GM18873 (cell line): ENCODE data around the gene TWIST2.

ENCODE experiments used
- ATAC-seq: cut with Tn5 transposase; IDR thresholded peaks from one replicate; pipeline ENCODE4 v1.9.1; 2021; ENCODE audit warnings: mild to moderate bottlenecking, moderate library complexity, moderate number of reproducible peaks; ENCODE audit not compliant: unreplicated experiment, low FRiP score

TWIST2 gene

GRCh38 chr2:238835726-238836301 is 12.1 kb upstream of the TWIST2 start:
- no peak for ATAC-seq

DNA sequence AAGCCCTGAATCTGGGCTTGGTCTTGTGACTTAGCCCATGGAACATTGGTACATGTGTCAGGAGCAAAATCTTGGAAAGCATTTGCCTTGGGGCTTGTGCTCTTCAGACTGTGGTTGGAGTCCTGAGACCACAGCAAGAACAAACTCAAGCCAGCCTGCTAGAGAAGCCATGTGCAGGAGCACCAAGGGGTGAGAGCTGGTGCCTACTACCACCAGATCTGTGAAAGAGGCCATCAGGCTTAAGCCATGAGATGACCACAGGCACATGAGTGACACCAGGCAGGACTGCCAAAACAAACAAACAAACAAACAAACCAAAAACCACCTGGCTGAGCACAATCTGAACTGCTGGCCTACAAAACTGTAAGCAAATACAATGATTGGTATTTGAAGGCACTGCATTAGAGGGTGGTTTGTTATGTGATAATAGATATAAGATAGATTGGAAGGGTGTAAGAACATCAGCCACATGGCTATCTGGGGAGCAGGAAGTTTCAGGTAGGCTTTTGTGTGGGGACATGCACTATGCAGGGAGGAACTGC is 9.0 kb upstream of the TWIST2 start:
- ATAC-seq = no peak

GRCh38 chr2:238839428-238839827 is 8.5 kb upstream of the TWIST2 start:
- no peak for ATAC-seq

GRCh38 chr2:238841542-238842164 is 6.2 kb upstream of the TWIST2 start:
- ATAC-seq = no peak

GRCh38 chr2:238843476-238843875 is 4.4 kb upstream of the TWIST2 start:
- no peak for ATAC-seq

DNA sequence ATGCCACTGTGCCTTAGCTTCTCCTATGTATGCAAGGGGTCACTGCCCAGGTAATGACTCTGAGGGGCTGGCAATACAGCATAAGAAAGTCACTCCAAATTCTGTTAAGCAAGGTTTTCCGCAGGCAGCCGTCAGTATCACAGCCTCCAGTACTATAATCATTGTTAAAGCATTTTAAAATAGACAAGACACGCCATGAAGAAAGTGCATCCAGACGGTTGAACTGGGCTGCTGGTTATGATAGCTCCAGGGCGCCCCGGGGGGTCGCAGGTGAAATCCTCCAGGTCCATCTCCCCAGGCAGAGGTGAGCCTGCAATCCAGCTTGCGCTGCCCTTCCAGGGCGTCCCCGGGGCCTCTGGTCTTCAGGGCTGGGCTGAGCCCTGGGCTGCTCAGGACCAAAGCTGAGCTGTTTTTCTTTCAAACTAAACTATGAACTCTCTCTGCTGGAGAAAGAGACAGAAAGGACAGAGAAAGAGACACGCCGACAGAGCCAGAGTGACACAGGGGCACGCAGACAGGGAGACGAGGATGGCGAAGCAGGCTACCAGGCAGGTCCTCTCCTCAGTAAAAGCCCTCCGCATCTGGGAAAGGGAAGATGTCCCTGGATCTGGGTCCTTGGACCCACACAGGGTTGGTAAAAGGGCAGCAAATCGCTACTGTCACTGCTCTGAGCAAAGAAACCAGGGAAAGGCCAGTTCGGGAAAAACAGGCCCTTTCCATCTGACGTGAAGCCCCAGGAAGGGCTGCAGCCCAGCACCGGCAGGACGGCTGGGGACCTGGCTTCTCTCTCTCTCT is 2.1 kb upstream of the TWIST2 start:
- no peak for ATAC-seq

GRCh38 chr2:238846378-238846627 is 1.6 kb upstream of the TWIST2 start:
- no peak for ATAC-seq

DNA sequence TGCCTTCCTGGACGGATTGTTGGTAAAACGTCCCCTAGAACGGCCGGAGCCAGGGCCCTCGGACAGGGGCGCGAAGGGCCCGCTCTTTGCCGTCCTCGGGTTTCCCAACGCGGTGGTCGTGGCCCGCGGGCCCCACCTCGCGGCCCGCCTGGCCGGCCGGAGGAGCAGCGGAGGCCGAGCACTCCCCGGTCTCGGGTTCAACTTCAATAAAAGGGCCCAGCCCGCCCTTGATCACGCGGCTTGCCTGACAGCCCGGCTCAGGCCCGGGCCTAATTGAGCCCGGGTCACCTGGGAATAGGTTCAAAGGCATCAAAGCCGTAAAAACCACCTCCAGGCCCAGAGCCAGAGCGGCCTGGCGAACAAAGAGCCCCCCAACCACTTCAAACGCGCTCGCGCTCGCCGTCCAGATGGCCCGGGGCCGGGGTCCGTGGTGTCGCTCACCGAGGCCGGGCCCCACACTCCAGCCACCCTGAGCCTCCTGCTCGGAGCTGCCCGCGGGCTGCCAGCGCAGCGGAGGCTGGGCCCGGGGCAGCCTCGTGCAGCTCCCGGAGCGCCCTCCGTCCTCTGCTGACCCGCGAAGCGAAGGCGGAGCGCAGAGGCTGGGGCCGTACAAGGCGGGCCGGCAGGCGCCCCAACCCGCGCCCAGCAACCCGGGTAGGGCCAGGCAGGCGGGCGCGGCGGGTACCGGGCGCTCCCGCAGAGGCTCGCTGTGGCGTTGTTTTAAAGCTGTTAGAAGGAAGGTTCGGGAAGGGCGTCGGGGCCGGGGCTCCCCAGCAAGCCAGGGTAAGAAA is 1.1 kb upstream of the TWIST2 start:
- no peak for ATAC-seq

DNA sequence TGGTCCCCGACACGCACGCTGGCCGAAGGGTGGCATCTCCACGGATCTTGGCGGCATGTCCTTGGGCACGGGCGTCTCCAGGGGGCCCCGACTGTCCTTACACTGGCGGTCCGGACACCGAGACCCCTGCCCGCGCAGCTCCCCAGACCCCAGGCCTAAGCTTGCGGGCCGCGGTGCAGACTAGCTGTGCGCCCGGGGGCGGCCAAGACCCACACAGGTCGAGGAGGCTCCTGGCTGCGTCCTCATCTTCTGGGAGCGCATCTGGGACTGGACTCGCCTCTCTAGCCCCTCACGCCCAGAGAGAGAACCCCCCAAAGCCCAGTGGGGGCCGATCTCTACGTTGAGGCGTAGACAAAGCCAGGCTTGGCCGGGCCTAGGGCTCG is 475 bp upstream of the TWIST2 start:
- no peak for ATAC-seq

DNA sequence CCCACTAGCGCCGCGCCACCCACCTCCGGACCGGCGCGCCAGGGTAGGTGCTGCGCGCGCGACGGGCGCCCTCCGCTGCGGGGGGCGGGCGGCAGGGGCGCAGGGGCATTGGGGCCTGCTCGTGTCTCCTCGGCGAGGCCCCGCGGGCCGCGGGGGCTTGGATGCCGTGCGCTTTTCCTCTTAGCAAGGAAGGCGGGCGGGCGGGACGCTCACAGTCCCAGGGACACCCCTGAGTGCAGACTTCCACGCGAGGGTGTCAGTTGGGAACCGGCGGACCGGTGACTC is 748 bp downstream of the TWIST2 start:
- no peak for ATAC-seq

GRCh38 chr2:238848976-238849853 is 1.3 kb downstream of the TWIST2 start:
- no peak for ATAC-seq

DNA sequence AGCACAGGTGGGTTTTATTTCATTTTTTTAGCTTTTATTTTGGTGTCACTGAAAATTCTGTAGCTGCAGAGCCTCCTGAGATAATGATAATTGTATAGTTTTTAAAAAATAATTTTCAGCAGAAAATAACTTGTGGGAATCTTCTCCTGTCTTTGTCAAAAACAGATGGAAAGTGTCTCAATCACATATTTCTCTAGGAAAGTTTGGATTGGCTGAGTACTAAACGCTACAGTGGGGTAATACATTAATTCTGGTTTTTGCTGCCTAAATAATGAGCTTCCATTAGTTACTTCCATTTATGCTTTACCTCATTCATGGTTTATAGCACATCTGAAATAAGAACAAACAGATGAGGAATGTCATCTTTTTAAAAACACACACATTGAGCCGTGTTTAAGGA is 2.2 kb downstream of the TWIST2 start:
- no peak for ATAC-seq

DNA sequence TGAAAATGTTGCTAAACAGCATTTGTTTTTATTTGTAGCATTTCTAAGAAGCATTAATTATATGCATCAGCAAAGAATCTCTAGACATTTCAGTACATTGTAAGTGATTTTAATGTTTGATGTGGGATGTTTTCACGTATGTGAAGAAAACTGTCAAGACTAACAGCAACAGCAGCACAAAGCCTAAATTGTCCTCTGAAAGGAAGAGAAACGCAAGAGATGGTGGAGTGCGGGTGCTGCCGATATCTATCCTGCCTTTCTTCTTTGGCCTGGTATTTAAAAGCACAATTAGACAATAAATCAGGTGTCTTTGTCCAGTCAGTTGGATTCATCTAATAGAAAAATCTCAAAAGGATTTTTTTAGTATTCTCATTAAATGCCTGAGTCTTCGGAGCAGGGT is 3.1 kb downstream of the TWIST2 start:
- no peak for ATAC-seq

GRCh38 chr2:238851761-238852160 is 3.9 kb downstream of the TWIST2 start:
- ATAC-seq = no peak

DNA sequence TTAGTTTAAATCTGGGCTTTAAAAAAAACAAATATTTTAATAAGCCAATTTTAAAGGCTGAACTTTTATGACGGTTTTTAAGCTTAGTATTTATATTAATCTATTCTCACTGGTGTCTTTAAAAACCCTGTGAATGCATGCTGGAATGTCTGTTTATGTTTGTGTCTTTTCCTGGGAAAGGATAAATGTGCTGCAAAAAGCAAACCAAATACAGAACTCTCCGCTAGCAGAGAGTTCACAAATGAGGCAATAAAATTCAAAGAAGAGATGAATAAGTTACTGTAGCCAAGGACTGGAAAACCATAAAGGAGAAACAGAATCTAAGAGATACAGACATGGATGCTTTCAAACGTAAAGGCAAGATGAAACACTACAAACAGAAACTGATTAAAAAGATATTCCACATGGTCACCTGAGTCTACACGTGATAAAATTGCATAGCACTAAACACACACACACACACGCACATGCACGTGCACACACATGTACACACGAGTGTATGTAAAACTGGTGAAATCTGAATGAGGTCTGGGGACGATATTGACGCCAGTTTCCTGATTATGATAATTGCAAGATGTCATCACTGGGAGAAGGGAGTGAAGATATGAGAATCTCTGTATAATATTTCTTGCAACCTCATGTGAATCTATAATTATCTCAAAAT is 4.5 kb downstream of the TWIST2 start:
- ATAC-seq = no peak

DNA sequence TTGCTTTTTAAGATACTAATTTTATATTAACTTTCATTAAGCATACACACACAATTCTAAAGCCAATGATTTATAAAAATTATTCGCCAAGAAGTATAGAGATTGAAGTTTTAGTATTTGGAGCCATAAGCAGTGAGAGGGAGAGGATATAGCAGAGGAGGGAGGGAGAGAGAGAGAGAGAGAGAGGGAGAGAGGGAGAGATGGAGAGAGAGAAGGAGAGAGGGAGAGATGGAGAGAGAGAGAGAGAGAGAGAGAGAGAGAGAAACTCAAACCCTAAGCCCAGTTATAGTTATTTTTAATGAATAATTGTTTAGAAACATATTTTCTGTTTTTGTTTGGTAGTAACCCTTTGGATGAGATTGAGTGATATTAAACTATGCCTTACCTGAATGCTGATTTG is 5.3 kb downstream of the TWIST2 start:
- no peak for ATAC-seq

- no peak for ATAC-seq
These were observed 5.8 kb downstream of the TWIST2 start for GRCh38 chr2:238853721-238854120.

- no peak for ATAC-seq
These were observed 6.4 kb downstream of the TWIST2 start for GRCh38 chr2:238854246-238854645.

DNA sequence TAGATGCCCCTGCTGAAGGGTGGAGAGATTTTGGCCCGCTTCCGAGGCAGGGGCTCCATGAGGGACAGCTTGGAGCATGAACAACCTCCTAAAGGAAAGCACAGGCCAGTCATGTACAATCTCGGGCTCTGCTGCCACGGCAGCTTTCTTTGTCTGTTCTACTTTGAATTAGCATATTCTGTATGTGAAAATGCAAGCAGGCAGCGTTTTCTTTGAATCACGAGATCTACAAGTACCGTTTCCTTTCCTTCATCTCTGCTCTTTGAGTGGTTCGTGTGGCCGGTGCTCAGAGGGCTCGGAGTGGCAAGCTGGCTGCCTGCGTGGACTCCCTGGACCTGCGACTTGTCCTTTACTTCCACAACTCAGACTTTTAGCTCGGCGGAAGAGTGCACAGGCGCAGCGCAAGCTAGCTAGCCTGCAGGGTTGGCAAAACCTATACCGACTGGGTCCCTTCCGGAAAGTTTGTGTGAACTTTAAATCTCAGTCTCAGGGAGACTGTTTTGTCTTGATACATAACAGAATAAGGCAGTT is 6.9 kb downstream of the TWIST2 start:
- no peak for ATAC-seq

- ATAC-seq = no peak
These were observed 7.4 kb downstream of the TWIST2 start for GRCh38 chr2:238855299-238855698.
